Glutamatergic neuron (in vitro differentiated cells): ENCODE measurements around the gene KLRC2. TPM values are rescaled to one million over a fixed set of nuclear protein-coding genes. Genes with fewer than 3 reads are reported as not detected.
"Not testable (repeated sequence)": the region's sequence is repeated elsewhere in the genome, so short reads cannot be mapped to it uniquely, and the experiment has no call there.

Experiments
- DNase-seq: peaks from one replicate; pipeline ENCODE4 v3.0.0; 2022
- H3K27ac Mint-ChIP-seq: one replicate; pipeline ENCODE4 v1.8.0; 2020; ENCODE audit warnings: mild to moderate bottlenecking, mixed read lengths, inconsistent platforms; ENCODE audit not compliant: unreplicated experiment
- H3K27me3 Mint-ChIP-seq: one replicate; pipeline ENCODE4 v1.8.0; 2020; ENCODE audit warnings: mild to moderate bottlenecking, moderate library complexity, mixed read lengths, inconsistent platforms; ENCODE audit not compliant: unreplicated experiment
- H3K36me3 Mint-ChIP-seq: one replicate; pipeline ENCODE4 v1.8.0; 2020; ENCODE audit warnings: mild to moderate bottlenecking, mixed read lengths, inconsistent platforms; ENCODE audit not compliant: unreplicated experiment
- H3K4me1 Mint-ChIP-seq: one replicate; pipeline ENCODE4 v1.8.0; 2020; ENCODE audit warnings: mild to moderate bottlenecking, low read depth, mixed read lengths, inconsistent platforms; ENCODE audit not compliant: unreplicated experiment
- H3K4me3 Mint-ChIP-seq: one replicate; pipeline ENCODE4 v1.8.0; 2020; ENCODE audit warnings: mild to moderate bottlenecking, mixed read lengths, inconsistent platforms; ENCODE audit not compliant: unreplicated experiment
- H3K9me3 Mint-ChIP-seq: one replicate; pipeline ENCODE4 v1.8.0; 2020; ENCODE audit warnings: mild to moderate bottlenecking, moderate library complexity, mixed read lengths, inconsistent platforms; ENCODE audit not compliant: unreplicated experiment
- CTCF ChIP-seq: fragments of 200-600 bp; sonication (generic); IDR thresholded peaks from one replicate; pipeline ENCODE4 v1.5.0; 2021; ENCODE audit not compliant: partially characterized antibody, unreplicated experiment
- total RNA-seq: library from RNA; stranded (reverse); fragmentation: NEBNext Ultra II Directional; extraction: Animal tissue kit (Norgen Biotek cat#: 25700); gene quantifications from one replicate; pipeline ENCODE4 v1.2.1, GENCODE V29; 2021; ENCODE audit not compliant: unreplicated experiment

KLRC2 gene
- total RNA-seq, 1 donor from 2014 or later, result not detected

- no peaks in the 10 kb centered on the region for H3K4me1 Mint-ChIP-seq
- H3K27ac Mint-ChIP-seq, result no peak overlapping the region
- DNase-seq, result no peak
- no peaks in the 10 kb centered on the region for H3K36me3 Mint-ChIP-seq
- no peak overlapping the region for H3K4me3 Mint-ChIP-seq
- no peaks in the 10 kb centered on the region for H3K27me3 Mint-ChIP-seq
- no peaks in the 10 kb centered on the region for H3K9me3 Mint-ChIP-seq
- no peak for TF ChIP-seq CTCF
Observed at GRCh38 chr12:10388624-10389413, 47.0 kb downstream of the KLRC2 start.

GRCh38 chr12:10387498-10387897, 48.3 kb downstream of the KLRC2 start:
- not testable (repeated sequence) for H3K27me3 Mint-ChIP-seq, H3K36me3 Mint-ChIP-seq, DNase-seq, H3K4me1 Mint-ChIP-seq, H3K9me3 Mint-ChIP-seq, H3K27ac Mint-ChIP-seq, H3K4me3 Mint-ChIP-seq

- Mint-ChIP-seq H3K4me1 (no peaks in the 10 kb centered on the region), H3K9me3 (no peaks in the 10 kb centered on the region), H3K4me3 (no peak overlapping the region), H3K36me3 (no peaks in the 10 kb centered on the region), H3K27ac (no peak overlapping the region), H3K27me3 (no peaks in the 10 kb centered on the region)
- no peak for DNase-seq
- TF ChIP-seq CTCF, result no peak
Observed at GRCh38 chr12:10386857-10387256, 49.0 kb downstream of the KLRC2 start.

- no peak for DNase-seq
- H3K4me1 Mint-ChIP-seq, result no peaks in the 10 kb centered on the region
- no peaks in the 10 kb centered on the region for H3K9me3 Mint-ChIP-seq
- H3K36me3 Mint-ChIP-seq, result no peaks in the 10 kb centered on the region
- H3K27ac Mint-ChIP-seq, result no peak overlapping the region
- no peak overlapping the region for H3K4me3 Mint-ChIP-seq
- TF ChIP-seq CTCF, result no peak
- no peaks in the 10 kb centered on the region for H3K27me3 Mint-ChIP-seq
Observed at GRCh38 chr12:10385166-10385613, 50.6 kb downstream of the KLRC2 start.

- H3K27ac Mint-ChIP-seq, result no peak overlapping the region
- TF ChIP-seq CTCF, result no peak
- H3K36me3 Mint-ChIP-seq, result no peaks in the 10 kb centered on the region
- no peaks in the 10 kb centered on the region for H3K9me3 Mint-ChIP-seq
- no peaks in the 10 kb centered on the region for H3K4me1 Mint-ChIP-seq
- no peaks in the 10 kb centered on the region for H3K27me3 Mint-ChIP-seq
- no peak overlapping the region for H3K4me3 Mint-ChIP-seq
- no peak for DNase-seq
Observed at GRCh38 chr12:10384191-10384590, 51.6 kb downstream of the KLRC2 start.
